Stimulated activated CD8-positive, alpha-beta memory T cell treated with anti-CD3 and anti-CD28 coated beads, Interleukin-7, amount 100 ng/mL, for 48 hours (primary cell): ENCODE results near the gene PPM1N.

Experiments
- DNase-seq, 2 donors: peaks; one replicate each; pipeline ENCODE4 v3.0.0-alpha.2; 2020; ENCODE audit warnings: low read depth in 1 of 2; ENCODE audit errors: extremely low read depth in 1 of 2

The PPM1N gene

GRCh38 chr19:45498411-45499195 is at the start of gene PPM1N:
Gene PPM1N (plus strand): TSS chr19:45498443. CDS start chr19:45498473, 30 bp downstream.
- DNase-seq, result no peak

- no peak for DNase-seq
Observed at GRCh38 chr19:45448887-45449299, 49.4 kb upstream of the PPM1N start.

DNA sequence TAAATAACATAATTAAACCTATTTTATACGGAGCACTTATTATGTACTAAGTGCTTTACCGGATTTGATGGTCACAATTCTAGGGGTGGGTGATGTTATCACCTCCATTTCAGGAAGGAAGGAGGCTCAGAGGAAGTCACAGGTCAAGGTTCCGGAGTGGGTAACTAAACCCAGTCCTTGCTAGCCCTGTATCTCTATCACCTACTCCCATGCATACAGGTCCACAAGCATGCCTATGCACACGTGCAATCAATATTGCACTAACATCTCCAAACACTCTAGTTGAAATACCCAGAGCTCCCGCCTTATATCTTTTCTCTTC is 48.3 kb upstream of the PPM1N start:
- DNase-seq, result no peak

DNA sequence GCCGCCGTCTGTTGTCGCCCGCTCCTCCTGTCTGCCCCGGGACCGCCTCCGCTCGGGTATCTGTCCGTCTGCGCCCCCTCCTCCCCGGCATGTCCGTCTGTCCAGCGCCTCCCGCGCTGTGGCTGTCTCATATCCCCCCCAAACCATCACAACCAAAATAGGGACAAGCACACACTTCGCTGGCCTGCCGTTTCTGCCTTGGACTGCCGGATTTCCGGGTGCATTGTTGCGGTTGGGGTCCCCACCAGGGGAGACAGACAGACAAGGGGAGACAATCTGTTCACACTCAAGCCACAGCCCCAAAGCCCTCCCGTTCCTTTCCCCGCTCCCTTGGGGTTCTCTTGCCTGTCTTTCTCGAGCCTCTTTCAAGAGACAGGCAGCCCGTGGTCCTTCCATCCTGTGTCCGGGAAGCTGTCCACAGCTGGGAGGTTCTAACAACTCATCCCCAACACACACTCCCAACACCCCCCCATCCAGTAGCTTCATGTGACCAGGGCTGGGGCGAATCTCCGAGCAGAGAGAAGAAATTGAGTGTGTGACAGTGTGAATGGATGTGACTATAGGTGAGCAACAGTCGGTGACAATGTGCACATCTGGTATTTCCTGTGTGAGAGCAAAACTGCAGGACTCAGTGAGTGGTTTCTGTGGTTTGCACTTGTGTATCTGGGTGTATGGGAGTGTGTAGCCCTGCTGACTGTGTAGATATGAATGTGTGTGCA is 47.0 kb upstream of the PPM1N start:
- DNase-seq, result no peak

- DNase-seq, result no peak
Observed at GRCh38 chr19:45451850-45452387, 46.3 kb upstream of the PPM1N start.

DNA sequence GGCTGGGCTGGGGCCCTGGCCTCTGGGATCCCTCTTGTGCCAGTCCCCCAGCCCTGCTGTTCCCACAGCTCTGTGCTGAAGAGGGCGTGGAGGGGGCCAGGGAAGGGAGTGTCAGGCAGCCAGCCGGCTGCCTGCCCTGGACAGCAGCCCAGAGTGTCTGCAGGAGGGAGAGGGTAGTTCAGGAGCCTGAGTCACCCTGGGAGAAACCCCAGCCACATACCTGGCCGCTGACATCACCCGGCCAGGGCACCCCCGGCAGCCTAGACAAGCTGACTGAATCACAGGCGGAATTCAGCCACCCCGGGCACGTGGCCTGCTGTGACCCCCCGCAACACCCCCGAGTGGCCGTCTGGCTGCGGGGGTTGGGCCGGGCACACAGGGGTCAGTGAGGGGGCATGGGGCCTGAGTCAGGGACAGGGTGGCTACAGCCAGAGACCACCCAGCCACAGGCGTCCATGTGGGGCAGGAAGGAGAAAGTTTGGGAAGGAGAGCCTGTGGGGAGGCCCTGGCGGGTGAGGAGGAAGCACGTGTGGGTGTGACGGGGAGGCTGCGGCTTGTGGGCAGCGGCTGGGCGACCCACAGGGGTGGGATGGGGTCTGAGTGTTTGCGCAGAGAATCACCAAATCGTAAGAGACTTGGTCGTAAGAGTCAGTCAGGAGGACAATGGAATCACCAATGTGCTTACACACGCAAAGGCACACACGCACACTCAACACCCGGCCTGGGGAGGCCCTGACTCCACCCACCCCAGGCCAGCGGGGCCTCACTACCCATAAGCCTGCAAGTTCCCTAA is 42.3 kb upstream of the PPM1N start:
- peak; percentile 74 to 77 for DNase-seq

GRCh38 chr19:45456500-45456815 is 41.8 kb upstream of the PPM1N start:
- DNase-seq, result no peak

- no peak for DNase-seq
Observed at GRCh38 chr19:45457776-45458175, 40.5 kb upstream of the PPM1N start.

GRCh38 chr19:45460807-45461347 is 37.4 kb upstream of the PPM1N start:
- DNase-seq, result no peak

- no peak for DNase-seq
Observed at GRCh38 chr19:45462174-45462573, 36.1 kb upstream of the PPM1N start.

DNA sequence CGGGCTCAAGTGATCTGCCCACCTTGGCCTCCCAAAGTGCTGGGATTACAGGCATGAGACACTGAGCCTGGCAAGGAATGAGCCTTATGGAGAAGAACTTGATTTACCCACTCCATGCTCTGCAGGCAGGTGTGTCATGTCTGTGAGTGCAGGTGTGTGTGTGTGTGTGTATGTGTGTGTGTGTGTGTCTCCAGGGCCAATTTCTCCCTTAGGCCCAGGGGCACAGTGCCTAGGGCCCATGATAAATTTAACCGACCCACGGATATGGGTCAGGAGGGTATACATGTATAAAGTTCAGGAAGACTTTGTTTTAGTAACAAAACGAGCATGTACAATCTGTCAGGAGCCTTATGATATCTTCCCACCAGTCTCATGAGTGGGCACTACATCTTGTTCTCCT is 35.0 kb upstream of the PPM1N start:
- DNase-seq, result no peak

DNA sequence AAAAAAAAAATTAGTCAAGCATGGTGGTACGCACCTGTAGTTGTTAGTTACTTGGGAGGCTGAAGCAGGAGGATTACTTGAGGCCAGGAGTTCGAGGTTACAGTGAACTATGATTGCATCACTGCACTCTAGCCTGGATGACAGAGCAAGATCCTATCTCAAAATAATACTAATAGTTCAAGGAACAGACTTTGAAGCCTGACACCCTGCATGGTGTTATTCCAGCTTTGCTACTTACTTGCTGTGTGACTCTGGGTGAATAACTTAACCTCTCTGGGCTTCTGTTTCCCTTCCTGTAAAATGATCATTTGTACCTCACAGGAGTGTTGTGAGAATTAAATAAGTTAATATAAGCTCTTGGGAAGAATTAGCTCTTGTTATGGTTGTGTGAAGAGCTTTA is 34.0 kb upstream of the PPM1N start:
- DNase-seq, result no peak

DNA sequence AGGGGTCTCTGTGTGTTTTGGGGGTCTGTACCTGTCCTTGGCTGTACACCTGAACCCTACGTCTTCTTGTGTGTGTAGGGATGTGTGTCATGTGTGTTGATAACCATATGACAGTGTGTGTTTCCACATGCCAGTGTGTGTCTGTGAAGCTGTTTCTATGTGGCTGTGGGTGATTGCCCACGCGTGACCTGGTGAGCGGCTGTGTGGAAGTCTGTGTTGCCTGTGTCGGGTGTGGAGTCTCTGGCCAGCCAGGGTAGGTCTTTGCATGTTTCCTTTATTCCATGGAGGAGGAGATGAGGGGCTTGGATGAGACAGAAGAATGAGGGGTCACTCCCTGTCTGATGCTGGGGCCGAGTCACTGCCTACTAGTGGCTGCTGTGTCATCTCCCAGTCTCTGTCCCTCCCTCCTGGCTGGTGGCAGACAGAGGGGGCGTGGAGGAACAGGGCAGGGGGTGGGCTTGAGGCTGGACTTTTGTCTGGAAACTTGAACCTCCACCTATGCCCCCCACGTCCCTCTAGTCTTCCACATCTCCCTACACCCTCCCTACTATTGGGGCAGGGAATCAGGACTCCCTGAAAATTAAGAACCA is 33.3 kb upstream of the PPM1N start:
- DNase-seq, result no peak

DNA sequence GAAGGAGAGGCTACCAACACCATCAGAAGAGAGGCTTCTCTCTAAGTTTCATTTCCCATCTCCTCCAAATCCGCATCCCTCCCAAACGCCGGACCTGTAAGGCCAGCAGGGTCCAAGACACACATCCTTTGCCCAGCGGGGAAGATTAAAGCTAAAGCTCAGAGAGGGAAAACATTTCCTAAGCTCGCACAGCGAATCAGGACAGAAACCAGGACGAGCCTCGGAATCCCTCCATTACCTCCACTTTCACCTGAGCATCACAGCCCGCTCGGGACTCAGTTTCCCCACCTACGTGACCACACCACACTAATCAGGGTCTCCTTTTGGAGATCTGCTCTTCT is 31.2 kb upstream of the PPM1N start:
- DNase-seq, result no peak

GRCh38 chr19:45467456-45468158 is 30.6 kb upstream of the PPM1N start, which contains the start of gene FOSB:
Gene FOSB (plus strand): TSS chr19:45467996. CDS start chr19:45468587, 591 bp downstream.
- peak; percentile 78 to 89 for DNase-seq

GRCh38 chr19:45468159-45468651 is 30.0 kb upstream of the PPM1N start:
- DNase-seq, result no peak

DNA sequence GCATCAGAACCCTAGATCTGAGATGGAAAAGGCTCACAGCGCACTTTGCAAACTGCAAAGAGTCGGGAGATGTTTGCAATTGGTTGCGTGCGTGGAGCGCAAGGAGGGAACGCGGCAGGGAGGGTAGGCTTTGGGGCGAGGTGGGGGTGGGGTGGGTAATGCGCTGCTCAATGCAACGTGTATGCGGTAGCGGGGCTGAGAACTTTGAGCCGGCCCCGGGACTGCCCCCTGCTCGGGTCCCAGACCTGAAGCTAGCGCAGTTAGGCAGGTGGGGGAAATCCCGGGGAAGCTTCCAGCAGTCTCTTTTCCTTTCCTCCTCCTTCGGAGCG is 29.5 kb upstream of the PPM1N start:
- no peak for DNase-seq

DNA sequence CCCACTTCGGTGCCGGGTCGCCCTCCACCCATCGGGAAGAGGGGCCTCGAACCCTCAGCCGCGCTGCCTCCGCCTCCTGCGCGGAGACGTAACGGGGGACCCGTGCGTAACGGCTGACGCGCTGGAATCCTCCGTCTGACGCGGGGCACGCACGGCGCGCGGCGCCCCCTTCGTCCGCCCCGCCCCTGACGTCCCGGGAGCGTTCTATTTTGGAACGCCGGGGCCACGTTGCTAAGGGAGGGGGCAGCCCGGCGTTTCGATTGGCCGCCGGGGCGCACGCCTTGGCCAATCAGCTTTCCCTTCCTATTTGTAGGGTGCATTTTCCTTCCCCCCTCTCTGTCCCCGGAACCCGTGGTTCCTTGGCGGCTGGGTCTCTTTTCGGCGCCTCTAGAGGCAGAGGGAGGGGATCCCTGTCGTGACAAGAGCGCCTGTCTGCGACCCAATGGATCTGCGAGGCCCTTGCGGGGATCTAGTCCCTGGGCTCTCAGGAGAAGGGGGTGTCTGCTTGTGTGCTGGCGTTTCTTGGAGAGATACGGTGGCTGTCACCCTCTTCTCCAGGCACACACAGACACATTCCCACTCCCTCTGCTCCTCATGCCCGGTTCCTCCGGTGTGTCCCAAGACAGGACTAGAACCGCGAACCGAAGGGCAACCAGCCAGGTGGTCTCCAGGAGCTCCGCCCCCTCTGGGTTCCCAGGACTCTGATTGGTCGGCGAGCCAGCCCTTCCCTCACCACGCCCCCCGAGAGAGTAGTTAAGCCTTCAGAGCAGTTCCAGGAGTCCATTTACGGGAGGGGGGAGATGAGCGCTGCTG is 28.9 kb upstream of the PPM1N start:
- peak; percentile 90 to 92 for DNase-seq

DNA sequence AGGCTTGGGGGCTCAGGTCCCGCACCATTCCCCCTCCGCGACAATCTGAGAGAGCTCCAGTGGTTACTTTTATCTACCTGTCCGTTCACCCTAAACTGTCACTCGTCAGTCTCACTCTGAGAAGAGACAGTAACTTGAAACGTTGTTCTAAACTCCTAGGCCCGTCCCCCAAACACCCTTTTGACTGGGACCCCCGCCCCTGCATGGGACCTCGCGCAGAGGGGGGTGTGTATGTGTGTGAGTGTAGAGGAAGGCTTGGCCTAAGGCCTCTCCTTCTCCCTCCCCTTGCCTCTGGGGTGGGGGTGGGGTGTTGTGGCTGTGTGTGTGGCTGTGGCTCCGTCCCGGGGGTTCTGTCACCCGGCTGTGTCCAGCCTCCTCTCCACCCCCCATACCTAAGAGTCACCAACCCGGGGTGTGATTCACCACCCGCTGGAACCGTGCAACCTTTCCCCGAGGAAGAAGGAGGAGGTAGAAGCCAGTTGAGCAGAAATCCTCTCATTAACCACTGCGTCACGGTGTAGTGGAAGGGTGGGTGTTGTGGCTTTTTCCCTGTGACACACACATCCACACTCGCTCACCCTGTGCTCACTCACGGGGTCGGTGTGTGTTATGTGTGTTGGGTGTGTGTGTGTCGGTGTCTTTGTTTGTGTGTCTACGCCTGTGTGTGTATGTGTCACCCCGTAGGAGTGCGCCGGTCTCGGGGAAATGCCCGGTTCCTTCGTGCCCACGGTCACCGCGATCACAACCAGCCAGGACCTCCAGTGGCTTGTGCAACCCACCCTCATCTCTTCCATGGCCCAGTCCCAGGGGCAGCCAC is 28.1 kb upstream of the PPM1N start:
- no peak for DNase-seq
